GM12878 (cell line): ENCODE results near the gene ZNF512.
"Not testable (repeated sequence)": the region's sequence is repeated elsewhere in the genome, so short reads cannot be mapped to it uniquely, and the experiment has no call there.

Experiments used
- JUNB ChIP-seq: IDR thresholded peaks from 2 replicates; pipeline ENCODE4 v1.6.1; 2016; ENCODE audit warnings: antibody characterized with exemption, mild to moderate bottlenecking
- SMC3 ChIP-seq: IDR thresholded peaks from 2 replicates; pipeline ENCODE4 v1.6.1; 2011; ENCODE audit warnings: low read length, improper control_type of control experiment, borderline replicate concordance
- STAT1 ChIP-seq: fragments of 450-650 bp; conservative IDR thresholded peaks from 2 replicates; pipeline ENCODE4 v1.6.1; 2014; ENCODE audit warnings: antibody characterized with exemption, mild to moderate bottlenecking
- TF ChIP-seq, protein P1 (sequence below): fragments of 150-350 bp; IDR thresholded peaks from 2 replicates; pipeline ENCODE4 v1.6.1; 2016; ENCODE audit warnings: low read depth, low read length
- TF ChIP-seq, protein P2 (sequence below), 3 experiments: IDR thresholded peaks in 2 of 3; conservative IDR thresholded peaks in 1 of 3; 2 replicates each; pipeline ENCODE4 v1.5.1; 2011; ENCODE audit warnings: low read depth in 3 of 3, low read length in 3 of 3, mild to moderate bottlenecking in 3 of 3, control low read depth in 2 of 3, moderate library complexity in 2 of 3, inconsistent platforms in 1 of 3, mixed read lengths in 1 of 3; ENCODE audit not compliant: control insufficient read depth in 2 of 3, insufficient read depth in 1 of 3; ENCODE audit errors: extremely low read depth in 1 of 3

DNA sequence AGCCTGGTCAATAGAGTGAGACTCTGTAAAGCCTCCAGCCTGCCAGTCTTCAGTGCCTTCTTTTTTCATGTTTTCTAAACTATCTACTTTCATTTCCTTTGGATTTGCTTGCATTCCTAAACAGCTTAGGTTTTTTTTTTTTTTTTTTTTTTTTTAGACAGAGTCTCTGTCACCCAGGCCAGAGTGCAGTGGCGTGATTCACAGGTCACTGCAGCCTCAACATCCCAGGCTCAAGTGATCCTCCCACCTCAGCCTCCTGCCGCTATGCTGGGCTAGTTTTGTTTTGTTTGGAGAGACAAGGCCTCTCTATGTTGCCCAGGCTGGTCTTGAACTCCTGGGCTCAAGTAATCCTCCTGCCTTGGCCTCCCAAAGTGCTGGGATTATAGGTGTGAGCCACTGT, 47.4 kb downstream of the ZNF512 start:
- not testable (repeated sequence) for TF ChIP-seq JUNB, STAT1, SMC3
- TF ChIP-seq, protein P1, sequence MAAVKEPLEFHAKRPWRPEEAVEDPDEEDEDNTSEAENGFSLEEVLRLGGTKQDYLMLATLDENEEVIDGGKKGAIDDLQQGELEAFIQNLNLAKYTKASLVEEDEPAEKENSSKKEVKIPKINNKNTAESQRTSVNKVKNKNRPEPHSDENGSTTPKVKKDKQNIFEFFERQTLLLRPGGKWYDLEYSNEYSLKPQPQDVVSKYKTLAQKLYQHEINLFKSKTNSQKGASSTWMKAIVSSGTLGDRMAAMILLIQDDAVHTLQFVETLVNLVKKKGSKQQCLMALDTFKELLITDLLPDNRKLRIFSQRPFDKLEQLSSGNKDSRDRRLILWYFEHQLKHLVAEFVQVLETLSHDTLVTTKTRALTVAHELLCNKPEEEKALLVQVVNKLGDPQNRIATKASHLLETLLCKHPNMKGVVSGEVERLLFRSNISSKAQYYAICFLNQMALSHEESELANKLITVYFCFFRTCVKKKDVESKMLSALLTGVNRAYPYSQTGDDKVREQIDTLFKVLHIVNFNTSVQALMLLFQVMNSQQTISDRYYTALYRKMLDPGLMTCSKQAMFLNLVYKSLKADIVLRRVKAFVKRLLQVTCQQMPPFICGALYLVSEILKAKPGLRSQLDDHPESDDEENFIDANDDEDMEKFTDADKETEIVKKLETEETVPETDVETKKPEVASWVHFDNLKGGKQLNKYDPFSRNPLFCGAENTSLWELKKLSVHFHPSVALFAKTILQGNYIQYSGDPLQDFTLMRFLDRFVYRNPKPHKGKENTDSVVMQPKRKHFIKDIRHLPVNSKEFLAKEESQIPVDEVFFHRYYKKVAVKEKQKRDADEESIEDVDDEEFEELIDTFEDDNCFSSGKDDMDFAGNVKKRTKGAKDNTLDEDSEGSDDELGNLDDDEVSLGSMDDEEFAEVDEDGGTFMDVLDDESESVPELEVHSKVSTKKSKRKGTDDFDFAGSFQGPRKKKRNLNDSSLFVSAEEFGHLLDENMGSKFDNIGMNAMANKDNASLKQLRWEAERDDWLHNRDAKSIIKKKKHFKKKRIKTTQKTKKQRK: not testable (repeated sequence)
- TF ChIP-seq, protein P2, sequence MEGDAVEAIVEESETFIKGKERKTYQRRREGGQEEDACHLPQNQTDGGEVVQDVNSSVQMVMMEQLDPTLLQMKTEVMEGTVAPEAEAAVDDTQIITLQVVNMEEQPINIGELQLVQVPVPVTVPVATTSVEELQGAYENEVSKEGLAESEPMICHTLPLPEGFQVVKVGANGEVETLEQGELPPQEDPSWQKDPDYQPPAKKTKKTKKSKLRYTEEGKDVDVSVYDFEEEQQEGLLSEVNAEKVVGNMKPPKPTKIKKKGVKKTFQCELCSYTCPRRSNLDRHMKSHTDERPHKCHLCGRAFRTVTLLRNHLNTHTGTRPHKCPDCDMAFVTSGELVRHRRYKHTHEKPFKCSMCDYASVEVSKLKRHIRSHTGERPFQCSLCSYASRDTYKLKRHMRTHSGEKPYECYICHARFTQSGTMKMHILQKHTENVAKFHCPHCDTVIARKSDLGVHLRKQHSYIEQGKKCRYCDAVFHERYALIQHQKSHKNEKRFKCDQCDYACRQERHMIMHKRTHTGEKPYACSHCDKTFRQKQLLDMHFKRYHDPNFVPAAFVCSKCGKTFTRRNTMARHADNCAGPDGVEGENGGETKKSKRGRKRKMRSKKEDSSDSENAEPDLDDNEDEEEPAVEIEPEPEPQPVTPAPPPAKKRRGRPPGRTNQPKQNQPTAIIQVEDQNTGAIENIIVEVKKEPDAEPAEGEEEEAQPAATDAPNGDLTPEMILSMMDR (IDR thresholded peaks at IDR 0.05 in 2 of 3, conservative IDR thresholded peaks at IDR 0.05 in 1 of 3; ENCODE audit: control insufficient read depth in 2 of 3, extremely low read depth in 1 of 3, insufficient read depth in 1 of 3, low read depth in 3 of 3, low read length in 3 of 3): not testable (repeated sequence)
